Right renal cortex interstitium (tissue), 3 donors: ENCODE data around the gene MYO16. TPM values are rescaled to one million over a fixed set of nuclear protein-coding genes. Genes with fewer than 3 reads are reported as not detected.
"Not testable (repeated sequence)": the region's sequence is repeated elsewhere in the genome, so short reads cannot be mapped to it uniquely, and the experiment has no call there.

Source experiments
- DNase-seq, 3 donors: peaks; one replicate each; pipeline ENCODE4 v3.0.0-alpha.2; 2013; ENCODE audit warnings: low read depth in 3 of 3, low spot score in 2 of 3
- polyA plus RNA-seq, 3 donors: library from polyadenylated mRNA; unstranded; fragments of 120-200 nt; gene quantifications; one replicate each; pipeline ENCODE4 v1.2.1, GENCODE V29; 2013; ENCODE audit not compliant: insufficient read length in 3 of 3

Gene MYO16
- polyA plus RNA-seq, 3 donors, result 0.42 to 0.60 (median 0.45) TPM

GRCh38 chr13:109207622-109208021, 578.2 kb downstream of the MYO16 start:
- no peak for DNase-seq

- DNase-seq, result no peak
Measured at GRCh38 chr13:109208522-109208921, 579.1 kb downstream of the MYO16 start.

GRCh38 chr13:109209526-109209925, 580.1 kb downstream of the MYO16 start:
- no peak for DNase-seq

GRCh38 chr13:109211616-109212015, 582.2 kb downstream of the MYO16 start:
- no peak for DNase-seq

GRCh38 chr13:109212650-109213049, 583.2 kb downstream of the MYO16 start:
- peak in 2 of 3 donors; percentile 7 to 33 for DNase-seq

- DNase-seq, result no peak
Measured at GRCh38 chr13:109213714-109214113, 584.3 kb downstream of the MYO16 start.

GRCh38 chr13:109214393-109214792, 585.0 kb downstream of the MYO16 start:
- DNase-seq, result no peak

- no peak for DNase-seq
Measured at GRCh38 chr13:109215377-109215776, 586.0 kb downstream of the MYO16 start.

- not testable (repeated sequence) for DNase-seq
Measured at GRCh38 chr13:109217510-109217909, 588.1 kb downstream of the MYO16 start.

- no peak for DNase-seq
Measured at GRCh38 chr13:109220631-109221030, 591.2 kb downstream of the MYO16 start.

- no peak for DNase-seq
Measured at GRCh38 chr13:109224033-109224432, 594.6 kb downstream of the MYO16 start.

- DNase-seq, result no peak
Measured at GRCh38 chr13:109226631-109227030, 597.2 kb downstream of the MYO16 start.

- DNase-seq, result no peak
Measured at GRCh38 chr13:109227344-109227940, 598.0 kb downstream of the MYO16 start.

- no peak for DNase-seq
Measured at GRCh38 chr13:109228211-109228610, 598.8 kb downstream of the MYO16 start.

GRCh38 chr13:109231888-109232287, 602.5 kb downstream of the MYO16 start:
- DNase-seq, result no peak

GRCh38 chr13:109233293-109233692, 603.9 kb downstream of the MYO16 start:
- no peak for DNase-seq

- no peak for DNase-seq
Measured at GRCh38 chr13:109235901-109236300, 606.5 kb downstream of the MYO16 start.

- DNase-seq, result no peak
Measured at GRCh38 chr13:109241160-109241559, 611.7 kb downstream of the MYO16 start.

- no peak for DNase-seq
Measured at GRCh38 chr13:109243311-109243951, 614.0 kb downstream of the MYO16 start.

- DNase-seq, result no peak
Measured at GRCh38 chr13:109244566-109244965, 615.2 kb downstream of the MYO16 start.

- no peak for DNase-seq
Measured at GRCh38 chr13:109246001-109246400, 616.6 kb downstream of the MYO16 start.

GRCh38 chr13:109249780-109250528, 620.5 kb downstream of the MYO16 start:
- DNase-seq, result no peak
